ENCODE measurements around the gene SDHD. TPM values are rescaled to one million over a fixed set of nuclear protein-coding genes. Genes with fewer than 3 reads are reported as not detected.
A peak's percentile ranks its signal among the peaks of the same experiment; 100 is the strongest.

Gene SDHD
- total and polyA plus RNA-seq, 2 donors from 2014 or later = 111 to 288 TPM

GRCh38 chr11:112123129-112123528 lies 36.5 kb downstream of the SDHD start:
- DNase-seq (no peak), FAIRE-seq (no peak)
- no peak for TF ChIP-seq CTCF (IDR thresholded peaks at IDR 0.05; ENCODE audit: borderline replicate concordance, extremely low read depth, insufficient read depth)
- Histone ChIP-seq H3K9me3 (ENCODE audit: control insufficient read depth in 2 of 3, insufficient read depth in 1 of 3, low read length in 3 of 3) (no peaks in the 10 kb centered on the region), H3K36me3 (ENCODE audit: control insufficient read depth in 2 of 3, insufficient read depth in 3 of 3, low read length in 3 of 3) (no peaks in the 10 kb centered on the region), H3K27me3 (ENCODE audit: control insufficient read depth, insufficient read depth, low read length) (no peaks in the 10 kb centered on the region), H3K4me3 (ENCODE audit: low read length in 3 of 3) (no peak overlapping the region), H3K9ac (ENCODE audit: low read length in 3 of 3) (no peak overlapping the region), H3K4me1 (ENCODE audit: control insufficient read depth in 2 of 3, insufficient read depth in 2 of 3, low read depth in 1 of 3, low read length in 3 of 3) (no peaks in the 10 kb centered on the region), H3K27ac (ENCODE audit: low read depth in 2 of 2, low read length in 2 of 2) (no peak overlapping the region)
- intact Hi-C loops (cut with DNase I) = no loop called here

GRCh38 chr11:112127056-112127455 lies 40.4 kb downstream of the SDHD start:
- Histone ChIP-seq H3K27me3 (ENCODE audit: control insufficient read depth, insufficient read depth, low read length) (no peaks in the 10 kb centered on the region), H3K27ac (ENCODE audit: low read depth in 2 of 2, low read length in 2 of 2) (no peak overlapping the region), H3K4me1 (ENCODE audit: control insufficient read depth in 2 of 3, insufficient read depth in 2 of 3, low read depth in 1 of 3, low read length in 3 of 3) (peaks cover 0 to 5% (median 0%) of the 10 kb centered on the region in 3 donors), H3K4me3 (ENCODE audit: low read length in 3 of 3) (no peak overlapping the region), H3K36me3 (ENCODE audit: control insufficient read depth in 2 of 3, insufficient read depth in 3 of 3, low read length in 3 of 3) (no peaks in the 10 kb centered on the region), H3K9me3 (ENCODE audit: control insufficient read depth in 2 of 3, insufficient read depth in 1 of 3, low read length in 3 of 3) (no peaks in the 10 kb centered on the region), H3K9ac (ENCODE audit: low read length in 3 of 3) (no peak overlapping the region)
- TF ChIP-seq CTCF (IDR thresholded peaks at IDR 0.05; ENCODE audit: borderline replicate concordance, extremely low read depth, insufficient read depth) = no peak
- intact Hi-C loops (cut with DNase I) = no loop called here
- FAIRE-seq = no peak
- no peak for DNase-seq

GRCh38 chr11:112128483-112129121 lies 41.9 kb downstream of the SDHD start:
- Histone ChIP-seq H3K27me3 (ENCODE audit: control insufficient read depth, insufficient read depth, low read length) (no peaks in the 10 kb centered on the region), H3K4me1 (ENCODE audit: control insufficient read depth in 2 of 3, insufficient read depth in 2 of 3, low read depth in 1 of 3, low read length in 3 of 3) (peaks cover 0 to 5% (median 0%) of the 10 kb centered on the region in 3 donors), H3K36me3 (ENCODE audit: control insufficient read depth in 2 of 3, insufficient read depth in 3 of 3, low read length in 3 of 3) (no peaks in the 10 kb centered on the region), H3K9ac (ENCODE audit: low read length in 3 of 3) (no peak overlapping the region), H3K9me3 (ENCODE audit: control insufficient read depth in 2 of 3, insufficient read depth in 1 of 3, low read length in 3 of 3) (no peaks in the 10 kb centered on the region), H3K27ac (ENCODE audit: low read depth in 2 of 2, low read length in 2 of 2) (no peak overlapping the region), H3K4me3 (ENCODE audit: low read length in 3 of 3) (no peak overlapping the region)
- intact Hi-C loops (cut with DNase I) = no loop called here
- DNase-seq (peak in 3 of 5 donors; percentile 29 to 80 (median 57)), FAIRE-seq (no peak)
- no peak for TF ChIP-seq CTCF (IDR thresholded peaks at IDR 0.05; ENCODE audit: borderline replicate concordance, extremely low read depth, insufficient read depth)

GRCh38 chr11:112129656-112130055 lies 43.0 kb downstream of the SDHD start:
- H3K36me3 ChIP-seq (ENCODE audit: control insufficient read depth in 2 of 3, insufficient read depth in 3 of 3, low read length in 3 of 3) = no peaks in the 10 kb centered on the region
- H3K4me3 ChIP-seq (ENCODE audit: low read length in 3 of 3) = no peak overlapping the region
- FAIRE-seq = no peak
- H3K4me1 ChIP-seq (ENCODE audit: control insufficient read depth in 2 of 3, insufficient read depth in 2 of 3, low read depth in 1 of 3, low read length in 3 of 3) = peaks cover 0 to 5% (median 0%) of the 10 kb centered on the region in 3 donors
- H3K27ac ChIP-seq (ENCODE audit: low read depth in 2 of 2, low read length in 2 of 2) = no peak overlapping the region
- H3K27me3 ChIP-seq (ENCODE audit: control insufficient read depth, insufficient read depth, low read length) = no peaks in the 10 kb centered on the region
- no peak for TF ChIP-seq CTCF (IDR thresholded peaks at IDR 0.05; ENCODE audit: borderline replicate concordance, extremely low read depth, insufficient read depth)
- intact Hi-C loops (cut with DNase I) = no loop called here
- H3K9ac ChIP-seq (ENCODE audit: low read length in 3 of 3) = no peak overlapping the region
- H3K9me3 ChIP-seq (ENCODE audit: control insufficient read depth in 2 of 3, insufficient read depth in 1 of 3, low read length in 3 of 3) = no peaks in the 10 kb centered on the region
- DNase-seq = no peak

All from kidney (tissue), 14 donors.